NCI-H446 treated with DMSO at 0.1 percent for 48 hours (cell line): ENCODE data around the gene FXN.

ENCODE experiments used
- DNase-seq: peaks from one replicate; lab custom pipeline; 2025; lab: John Stamatoyannopoulos, UW

Gene FXN

DNA sequence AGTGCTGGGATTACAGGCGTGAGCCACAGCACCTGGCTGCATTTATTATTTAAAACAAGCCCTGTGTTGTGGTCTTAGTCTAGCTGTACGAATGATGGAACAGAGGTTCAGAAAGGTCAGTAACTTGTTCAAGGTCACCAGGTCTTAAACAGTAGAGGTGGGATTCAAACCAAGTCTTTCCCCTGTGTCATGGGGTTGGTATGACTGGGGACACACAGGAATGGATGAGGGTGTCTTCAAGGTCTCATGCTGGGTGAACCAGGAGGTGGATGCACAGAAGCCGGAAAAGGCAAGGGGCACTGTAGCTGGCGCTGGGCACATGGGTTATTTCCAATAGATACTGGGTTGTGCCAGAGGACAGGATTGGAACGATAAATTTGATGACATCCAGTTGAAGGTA, 106.3 kb downstream of the FXN start:
- no peak for DNase-seq

DNA sequence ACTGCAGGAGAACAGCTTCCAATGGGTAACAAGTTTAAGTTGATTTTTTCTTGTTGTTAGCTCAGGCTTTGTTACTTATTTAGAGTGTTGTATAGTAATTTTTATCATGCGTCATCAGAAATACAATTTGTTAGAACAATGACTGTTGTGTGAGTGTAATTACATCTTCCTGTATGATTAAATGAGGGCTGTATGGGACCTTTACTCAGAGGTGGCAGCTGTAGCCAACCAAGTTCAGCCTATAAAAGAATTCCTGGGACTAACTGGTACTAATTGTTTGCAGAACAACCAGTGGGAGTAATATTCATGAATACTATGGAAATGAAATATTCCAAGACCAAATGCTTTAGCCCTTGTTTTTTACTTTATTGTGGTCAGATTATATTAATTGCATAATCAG, 107.7 kb downstream of the FXN start:
- no peak for DNase-seq

DNA sequence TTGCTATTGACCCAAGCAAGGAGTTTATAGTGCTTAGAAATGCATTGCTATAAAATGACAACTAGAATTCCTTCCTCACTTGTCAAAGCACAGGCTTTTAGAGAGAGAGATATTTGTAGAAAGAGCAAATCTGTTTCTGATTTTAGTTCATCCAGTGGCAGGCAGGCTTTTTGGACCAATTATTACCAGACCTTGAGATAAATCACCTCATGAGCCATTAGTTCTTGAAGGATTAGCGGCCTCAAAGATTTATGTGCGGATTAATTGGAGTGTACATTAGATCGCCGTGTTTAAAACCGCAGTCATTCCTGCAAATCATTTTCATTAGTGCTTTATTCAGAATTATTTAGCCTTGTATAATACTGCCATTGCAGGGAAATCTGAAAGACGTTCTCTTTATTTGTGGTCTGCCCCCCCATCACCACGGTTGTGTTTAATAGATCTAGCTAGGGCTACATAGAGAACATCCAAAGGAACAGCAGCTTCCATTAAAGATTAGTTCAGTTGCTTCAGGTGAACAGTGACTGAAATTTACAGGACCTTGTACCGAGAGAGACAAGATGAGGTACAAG, 109.7 kb downstream of the FXN start:
- no peak for DNase-seq

DNA sequence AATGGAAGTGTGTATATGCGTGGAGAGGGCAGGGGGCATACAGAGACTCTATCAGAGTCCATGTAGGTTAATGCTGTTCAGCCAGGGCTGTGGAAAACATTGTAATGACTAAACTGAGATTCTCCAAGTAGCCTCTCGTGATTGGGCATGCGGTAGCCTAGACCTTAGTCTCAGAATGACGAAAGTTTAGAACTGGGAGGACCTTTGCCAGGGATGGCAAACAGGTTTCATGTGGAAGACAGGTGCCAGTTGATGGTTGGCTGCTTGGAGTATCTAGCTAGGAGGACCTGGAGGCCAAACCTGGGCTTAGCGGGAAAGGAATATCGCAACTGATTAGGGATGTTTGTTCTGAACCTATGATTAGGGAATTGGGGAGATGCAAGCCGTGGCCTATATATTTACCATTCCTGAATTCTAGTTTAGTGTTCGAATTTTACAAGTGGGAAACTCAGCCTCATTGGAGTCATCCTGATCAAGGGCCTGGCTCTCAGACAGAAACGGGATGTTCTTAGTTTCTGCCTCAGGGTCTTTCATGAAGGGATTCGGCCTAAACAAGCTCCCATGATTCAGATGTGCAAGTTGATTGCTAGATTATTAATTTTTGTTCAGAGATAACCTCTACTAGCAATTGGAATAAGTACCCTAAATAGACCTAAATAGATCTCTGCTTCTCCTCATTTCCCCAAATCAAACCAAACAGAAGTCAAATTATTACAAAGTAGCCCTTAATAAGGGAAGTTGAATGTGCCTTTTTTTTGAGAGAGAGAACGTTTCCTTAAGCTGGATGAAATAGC, 111.7 kb downstream of the FXN start:
- no peak for DNase-seq

DNA sequence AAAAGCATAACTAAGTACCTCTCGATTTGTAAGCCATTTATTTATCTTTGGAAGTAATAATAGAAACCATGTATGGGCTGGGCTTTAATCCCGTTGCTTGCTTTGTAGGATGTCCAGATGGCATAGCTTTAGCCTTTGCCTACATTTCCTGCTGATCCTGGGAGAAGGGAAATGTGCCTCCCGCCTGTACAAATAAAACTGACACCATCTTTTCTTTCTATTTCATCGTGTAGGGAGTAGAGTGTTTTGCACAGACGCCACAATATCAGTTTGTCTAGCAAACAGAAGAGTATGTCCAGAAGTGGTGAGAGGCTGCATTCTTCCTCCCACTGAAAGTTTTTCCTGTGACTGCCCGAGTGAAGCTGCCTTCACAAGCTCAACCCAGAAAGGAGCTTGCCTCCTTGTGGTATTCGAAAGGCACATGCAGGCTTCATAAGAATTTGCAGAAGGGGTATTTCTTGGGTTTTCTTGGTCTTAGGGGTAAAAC, 113.8 kb downstream of the FXN start:
- DNase-seq, result no peak
